PC-9 (cell line): ENCODE measurements around the gene TRPM5. TPM values are rescaled to one million over a fixed set of nuclear protein-coding genes. Genes with fewer than 3 reads are reported as not detected.

ENCODE experiments used
- BruUV-seq: library from RNA; stranded (reverse); fragments of 400-500 nt; replicated peaks from 2 replicates; lab custom pipeline; 2021; lab: Mats Ljungman, UMichigan
- CTCF ChIA-PET: fragments of 300-600 bp; sonication (Branson Sonifier 250); formaldehyde crosslinking; loops from one replicate; lab custom pipeline; 2022; ENCODE audit warnings: antibody characterized with exemption; lab: Charles Lee
- POLR2A ChIA-PET: fragments of 300-600 bp; sonication (Branson Sonifier 250); formaldehyde crosslinking; loops from one replicate; lab custom pipeline; 2022; ENCODE audit warnings: antibody characterized with exemption; ENCODE audit not compliant: unreplicated experiment; lab: Charles Lee
- DNase-seq, 2 experiments: peaks; one replicate each; pipeline versions ENCODE4 v3.0.0 to v3.0.0-alpha.2; 2015 to 2022; ENCODE audit warnings: mixed read lengths in 1 of 2
- H2AFZ ChIP-seq: fragments of 200-600 bp; sonication (generic); 2 replicates; pipeline ENCODE4 v1.8.1; 2017; ENCODE audit warnings: antibody characterized with exemption
- H3F3A ChIP-seq: fragments of 200-600 bp; sonication (generic); 2 replicates; pipeline ENCODE4 v1.8.1; 2017; ENCODE audit warnings: antibody characterized with exemption, mild to moderate bottlenecking, low read depth; ENCODE audit not compliant: insufficient read depth
- H3K27ac ChIP-seq: fragments of 200-600 bp; sonication (generic); 2 replicates; pipeline ENCODE4 v1.6.1; 2016; ENCODE audit warnings: mixed run types
- H3K27me3 ChIP-seq: fragments of 200-600 bp; sonication (generic); 2 replicates; pipeline ENCODE4 v1.6.1; 2016; ENCODE audit warnings: low read depth, mixed run types; ENCODE audit not compliant: insufficient read depth
- H3K36me3 ChIP-seq: fragments of 200-600 bp; sonication (generic); 2 replicates; pipeline ENCODE4 v1.6.1; 2016; ENCODE audit warnings: low read depth, mixed run types
- H3K4me1 ChIP-seq: fragments of 200-600 bp; sonication (generic); replicated peaks from 2 replicates; pipeline ENCODE4 v1.6.1; 2016; ENCODE audit warnings: mixed run types; ENCODE audit not compliant: insufficient read depth
- H3K4me2 ChIP-seq: fragments of 200-600 bp; sonication (generic); 2 replicates; pipeline ENCODE4 v1.6.1; 2017; ENCODE audit warnings: mixed run types
- H3K4me3 ChIP-seq: fragments of 200-600 bp; sonication (generic); 2 replicates; pipeline ENCODE4 v1.6.1; 2016; ENCODE audit warnings: mixed run types
- H3K79me2 ChIP-seq: fragments of 200-600 bp; sonication (generic); 2 replicates; pipeline ENCODE4 v1.6.1; 2017; ENCODE audit warnings: low read depth, mixed run types
- H3K9me2 ChIP-seq: fragments of 200-600 bp; sonication (generic); 2 replicates; pipeline ENCODE4 v1.8.1; 2017; ENCODE audit warnings: mild to moderate bottlenecking; ENCODE audit not compliant: insufficient read depth
- H3K9me3 ChIP-seq: fragments of 200-600 bp; sonication (generic); 2 replicates; pipeline ENCODE4 v1.8.1; 2016; ENCODE audit warnings: low read depth; ENCODE audit not compliant: insufficient read depth
- H4K20me1 ChIP-seq: fragments of 200-600 bp; sonication (generic); 2 replicates; pipeline ENCODE4 v1.8.1; 2017; ENCODE audit not compliant: insufficient read depth
- CTCF ChIP-seq: fragments of 200-600 bp; sonication (generic); conservative IDR thresholded peaks from 2 replicates; pipeline ENCODE4 v1.6.1; 2017; ENCODE audit warnings: mixed run types, antibody characterized with exemption, mild to moderate bottlenecking, moderate library complexity
- EZH2 ChIP-seq: fragments of 200-600 bp; sonication (generic); IDR thresholded peaks from 2 replicates; pipeline ENCODE4 v1.8.0; 2017; ENCODE audit warnings: antibody characterized with exemption, low read depth
- intact Hi-C: fragments of 100-400 bp; cut with micrococcal nuclease; formaldehyde crosslinking; loops from one replicate; pipeline ENCODE4 v1.10.0; 2022; ENCODE audit not compliant: unreplicated experiment
- total RNA-seq: library from RNA; stranded (reverse); gene quantifications from 2 replicates; pipeline ENCODE4 v1.2.3, GENCODE V29; 2021

TRPM5 gene
- total RNA-seq, 1 experiment from 2014 or later, result not detected

DNA sequence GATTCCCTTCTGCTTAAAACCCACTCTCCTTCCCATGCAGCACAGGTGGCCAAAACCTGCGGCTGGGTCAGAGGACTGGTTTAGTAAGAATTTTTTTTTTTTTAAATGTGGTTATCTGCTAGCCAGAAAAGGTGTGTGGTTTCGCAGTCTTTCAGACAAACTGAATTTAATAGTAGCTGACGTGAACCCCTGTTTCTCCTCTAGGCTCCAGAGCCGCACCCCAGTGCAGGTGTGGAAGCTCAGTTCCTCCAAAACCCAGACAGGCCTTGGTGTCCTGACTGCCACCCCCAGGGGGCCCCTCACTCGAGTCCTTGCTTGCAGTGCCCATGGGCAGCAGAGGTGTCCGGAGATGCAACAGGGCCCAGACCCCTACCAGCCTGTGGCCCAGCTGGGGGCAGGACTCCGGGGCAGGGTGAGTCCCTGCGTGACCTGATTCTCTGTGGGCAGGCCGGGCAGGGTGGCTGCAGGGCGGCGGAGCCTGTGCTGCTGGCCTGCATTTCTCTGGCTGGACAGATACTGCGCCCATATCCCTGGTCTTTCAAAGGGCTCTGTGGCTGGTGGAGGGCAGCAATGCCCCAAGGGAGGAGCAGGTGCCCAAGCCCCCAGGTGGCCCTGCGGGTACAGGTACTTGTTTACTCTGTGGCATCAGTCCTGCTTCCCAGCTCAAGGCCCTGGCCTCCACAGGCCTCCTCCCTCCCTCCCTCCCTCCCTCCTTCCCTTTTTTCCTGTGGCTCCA lies 15.7 kb upstream of the TRPM5 start:
- Histone ChIP-seq H3K9me2 (no peaks in the 10 kb centered on the region), H3K9me3 (no peaks in the 10 kb centered on the region), H3K4me2 (no peak overlapping the region), H3K4me1 (no peaks in the 10 kb centered on the region), H3F3A (no peaks in the 10 kb centered on the region), H3K27ac (no peak overlapping the region), H4K20me1 (no peaks in the 10 kb centered on the region), H2AFZ (no peak overlapping the region), H3K36me3 (no peaks in the 10 kb centered on the region), H3K27me3 (peaks cover 9% of the 10 kb centered on the region), H3K4me3 (no peak overlapping the region), H3K79me2 (no peaks in the 10 kb centered on the region)
- ChIA-PET POLR2A (no interaction called here), CTCF (no interaction called here)
- TF ChIP-seq EZH2, result no peak
- no peak for TF ChIP-seq CTCF
- intact Hi-C loops, result no loop called here
- no TSS peak for BruUV-seq
- no peak for DNase-seq

- intact Hi-C loops, result no loop called here
- POLR2A ChIA-PET, result no interaction called here
- no peaks in the 10 kb centered on the region for H4K20me1 ChIP-seq
- H2AFZ ChIP-seq, result no peak overlapping the region
- no peaks in the 10 kb centered on the region for H3K9me3 ChIP-seq
- H3F3A ChIP-seq, result no peaks in the 10 kb centered on the region
- no peaks in the 10 kb centered on the region for H3K36me3 ChIP-seq
- H3K4me2 ChIP-seq, result no peak overlapping the region
- H3K27ac ChIP-seq, result no peak overlapping the region
- H3K27me3 ChIP-seq, result peaks cover 16% of the 10 kb centered on the region
- no peaks in the 10 kb centered on the region for H3K79me2 ChIP-seq
- DNase-seq, result no peak
- CTCF ChIA-PET, result no interaction called here
- no peaks in the 10 kb centered on the region for H3K4me1 ChIP-seq
- no TSS peak for BruUV-seq
- no peaks in the 10 kb centered on the region for H3K9me2 ChIP-seq
- no peak overlapping the region for H3K4me3 ChIP-seq
- TF ChIP-seq EZH2, result no peak
- TF ChIP-seq CTCF, result no peak
Measured at GRCh38 chr11:2459016-2459725, 14.9 kb upstream of the TRPM5 start.

DNA sequence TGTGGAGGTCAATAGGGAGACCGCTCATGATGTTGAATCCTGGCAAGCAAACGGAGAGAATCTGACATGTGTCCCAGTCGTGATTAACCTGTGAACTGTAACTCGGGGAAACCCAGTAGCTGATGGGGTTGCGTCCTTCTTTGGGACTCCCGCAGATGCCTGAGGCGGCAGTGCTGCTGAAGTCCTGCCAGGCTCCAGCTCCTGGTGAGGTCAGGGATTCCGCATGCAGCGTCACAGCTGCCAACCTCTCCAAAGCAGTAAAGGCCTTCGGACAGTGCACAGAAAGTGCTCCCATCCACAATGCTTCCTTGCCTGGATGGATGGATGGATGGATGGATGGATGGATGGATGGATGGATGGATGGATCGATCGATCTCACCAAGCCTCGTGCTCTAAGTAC lies 14.0 kb upstream of the TRPM5 start:
- Histone ChIP-seq H3K27me3 (peaks cover 24% of the 10 kb centered on the region), H3K9me2 (no peaks in the 10 kb centered on the region), H3K4me2 (no peak overlapping the region), H3F3A (no peaks in the 10 kb centered on the region), H3K36me3 (no peaks in the 10 kb centered on the region), H4K20me1 (no peaks in the 10 kb centered on the region), H3K9me3 (no peaks in the 10 kb centered on the region), H3K79me2 (no peaks in the 10 kb centered on the region), H3K4me3 (no peak overlapping the region), H3K4me1 (no peaks in the 10 kb centered on the region), H2AFZ (no peak overlapping the region), H3K27ac (no peak overlapping the region)
- ChIA-PET POLR2A (no interaction called here), CTCF (interaction anchor here (0.6 kb wide), 1 partner anchor 28 kb away, joined by 3 read pairs; no protein-coding TSS in a partner anchor)
- DNase-seq, result no peak
- BruUV-seq, result no TSS peak
- TF ChIP-seq EZH2, result no peak
- no peak for TF ChIP-seq CTCF
- intact Hi-C loops, result no loop called here
